NB4 (cell line): ENCODE data around the gene UFC1.

Experiments used
- DNase-seq: peaks from one replicate; pipeline ENCODE4 v3.0.0; 2010; ENCODE audit warnings: low read depth
- H3K4me3 ChIP-seq: one replicate; pipeline ENCODE4 v1.5.1; 2011; ENCODE audit warnings: mild to moderate bottlenecking, low read depth, low read length, moderate library complexity
- MYC ChIP-seq: IDR thresholded peaks from 2 replicates; pipeline ENCODE4 v1.6.1; 2011; ENCODE audit warnings: low read depth, low read length
- POLR2A ChIP-seq: IDR thresholded peaks from 2 replicates; pipeline ENCODE4 v1.6.1; 2011; ENCODE audit warnings: mild to moderate bottlenecking; ENCODE audit not compliant: insufficient read length; ENCODE audit errors: extremely low read depth
- TF ChIP-seq, protein P1 (sequence below): IDR thresholded peaks from 2 replicates; pipeline ENCODE4 v1.6.1; 2011; ENCODE audit warnings: low read depth, low read length
- TF ChIP-seq, protein P2 (sequence below): IDR thresholded peaks from one replicate; pipeline ENCODE4 v1.5.1; 2012; ENCODE audit warnings: low read depth, low read length

Gene UFC1

DNA sequence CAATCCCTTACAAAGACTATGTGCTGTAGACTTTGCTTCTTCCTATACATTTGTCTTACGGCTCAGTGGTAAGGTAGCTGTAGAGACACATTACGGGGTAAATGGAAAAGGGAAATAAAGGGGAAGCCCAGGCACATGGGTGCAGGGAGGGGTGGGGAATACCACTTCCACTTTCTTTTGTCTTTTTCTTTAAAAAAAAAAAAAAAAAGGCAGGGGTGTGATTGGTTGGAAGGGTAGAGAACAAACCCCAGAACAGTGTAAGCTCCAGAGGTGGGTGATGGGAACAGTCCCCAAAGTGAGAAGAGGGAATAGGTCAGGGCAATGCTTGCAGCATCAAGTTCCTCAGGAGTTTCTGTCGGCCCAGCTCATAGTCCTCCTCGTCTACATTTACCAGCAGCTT is 31.9 kb upstream of the UFC1 start:
- TF ChIP-seq, protein P1, sequence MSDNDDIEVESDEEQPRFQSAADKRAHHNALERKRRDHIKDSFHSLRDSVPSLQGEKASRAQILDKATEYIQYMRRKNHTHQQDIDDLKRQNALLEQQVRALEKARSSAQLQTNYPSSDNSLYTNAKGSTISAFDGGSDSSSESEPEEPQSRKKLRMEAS = no peak
- TF ChIP-seq MYC (no peak), POLR2A (no peak)
- TF ChIP-seq, protein P2, sequence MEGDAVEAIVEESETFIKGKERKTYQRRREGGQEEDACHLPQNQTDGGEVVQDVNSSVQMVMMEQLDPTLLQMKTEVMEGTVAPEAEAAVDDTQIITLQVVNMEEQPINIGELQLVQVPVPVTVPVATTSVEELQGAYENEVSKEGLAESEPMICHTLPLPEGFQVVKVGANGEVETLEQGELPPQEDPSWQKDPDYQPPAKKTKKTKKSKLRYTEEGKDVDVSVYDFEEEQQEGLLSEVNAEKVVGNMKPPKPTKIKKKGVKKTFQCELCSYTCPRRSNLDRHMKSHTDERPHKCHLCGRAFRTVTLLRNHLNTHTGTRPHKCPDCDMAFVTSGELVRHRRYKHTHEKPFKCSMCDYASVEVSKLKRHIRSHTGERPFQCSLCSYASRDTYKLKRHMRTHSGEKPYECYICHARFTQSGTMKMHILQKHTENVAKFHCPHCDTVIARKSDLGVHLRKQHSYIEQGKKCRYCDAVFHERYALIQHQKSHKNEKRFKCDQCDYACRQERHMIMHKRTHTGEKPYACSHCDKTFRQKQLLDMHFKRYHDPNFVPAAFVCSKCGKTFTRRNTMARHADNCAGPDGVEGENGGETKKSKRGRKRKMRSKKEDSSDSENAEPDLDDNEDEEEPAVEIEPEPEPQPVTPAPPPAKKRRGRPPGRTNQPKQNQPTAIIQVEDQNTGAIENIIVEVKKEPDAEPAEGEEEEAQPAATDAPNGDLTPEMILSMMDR = no peak
- DNase-seq = peak; percentile 22
- H3K4me3 ChIP-seq = no peak overlapping the region

DNA sequence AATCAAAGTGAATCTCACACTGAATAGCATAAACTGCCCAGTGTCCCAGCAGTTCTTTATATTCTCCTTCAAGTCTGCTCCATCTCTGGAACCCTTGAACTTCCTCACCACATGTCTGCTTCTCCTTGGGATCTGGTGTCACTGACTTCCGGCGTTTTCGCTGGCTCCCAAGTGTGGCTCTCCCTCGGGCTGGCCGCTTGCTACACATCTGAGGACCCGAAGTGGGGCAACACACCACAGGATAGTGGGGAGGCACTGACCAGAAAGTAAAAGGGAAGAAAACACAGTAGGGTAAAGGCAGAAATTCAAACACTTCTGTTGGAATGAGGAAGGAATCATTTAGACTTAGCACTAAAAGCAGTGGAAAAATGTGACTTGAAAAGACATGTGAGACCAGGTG is 30.8 kb upstream of the UFC1 start:
- no peak for TF ChIP-seq MYC
- no peak for TF ChIP-seq POLR2A
- TF ChIP-seq, protein P2 = no peak
- TF ChIP-seq, protein P1 = no peak
- DNase-seq = no peak
- H3K4me3 ChIP-seq = no peak overlapping the region

DNA sequence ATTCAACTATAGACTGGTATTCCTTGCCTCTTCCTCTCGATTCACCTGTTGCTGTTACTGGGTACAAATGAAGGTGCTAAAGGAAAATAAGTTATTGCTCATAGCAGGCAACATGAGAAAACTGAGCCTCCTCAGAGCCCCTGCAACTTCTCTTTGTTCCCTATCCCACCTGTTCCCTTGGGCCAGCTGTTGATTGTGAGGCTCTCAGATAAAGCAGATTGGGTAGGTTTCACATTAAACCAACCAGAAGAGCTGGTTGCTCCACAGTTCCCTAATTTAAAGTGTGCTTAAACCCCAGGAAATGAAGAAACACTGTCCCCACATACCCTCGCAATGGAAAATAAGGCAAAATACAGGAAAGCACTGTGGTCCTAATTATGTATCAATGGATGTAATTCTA is 26.1 kb upstream of the UFC1 start:
- H3K4me3 ChIP-seq = peak overlapping the region; percentile 7
- no peak for TF ChIP-seq POLR2A
- no peak for TF ChIP-seq MYC
- TF ChIP-seq, protein P1 = no peak
- peak; percentile 68 for DNase-seq

DNA sequence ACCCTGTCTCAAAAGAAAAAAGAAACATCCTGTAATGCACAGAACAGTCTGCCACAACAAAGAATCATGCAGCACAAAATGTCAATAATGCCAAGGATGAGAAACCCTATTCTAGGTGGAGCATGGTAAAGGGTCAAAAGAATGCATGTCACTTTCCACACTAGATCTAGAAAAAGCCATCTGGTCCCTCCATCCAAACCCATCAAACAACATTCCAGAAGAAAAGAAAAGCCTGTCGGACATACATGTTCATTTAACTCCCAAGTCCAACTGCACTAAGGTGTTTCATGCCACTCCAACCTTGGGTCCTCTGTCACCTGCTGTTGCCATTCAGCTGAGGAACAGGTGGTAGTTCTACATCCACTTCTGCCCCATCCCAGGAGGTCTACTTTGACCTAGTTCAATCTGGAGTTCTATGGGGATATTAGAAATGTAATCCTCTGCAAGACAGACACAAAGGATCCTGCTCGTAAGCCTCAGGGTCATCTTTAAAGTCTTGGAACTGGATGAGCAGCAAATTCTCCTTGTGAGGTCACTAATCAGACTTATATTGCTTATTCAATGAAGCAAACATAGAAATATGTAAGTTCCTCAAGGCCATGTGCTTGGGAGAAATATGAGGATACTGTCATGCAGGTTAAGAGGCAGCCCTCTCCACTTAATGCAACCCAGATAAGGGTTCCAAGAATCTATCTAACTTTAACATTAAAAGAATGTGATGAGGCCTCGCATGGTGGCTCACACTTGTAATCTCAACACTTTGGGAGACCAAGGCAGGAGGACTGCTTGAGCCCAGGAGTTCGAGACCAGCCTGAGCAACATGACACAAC is 25.0 kb upstream of the UFC1 start:
- no peak for DNase-seq
- TF ChIP-seq, protein P2 = no peak
- TF ChIP-seq, protein P1 = no peak
- TF ChIP-seq MYC (no peak), POLR2A (no peak)
- H3K4me3 ChIP-seq = no peak overlapping the region

DNA sequence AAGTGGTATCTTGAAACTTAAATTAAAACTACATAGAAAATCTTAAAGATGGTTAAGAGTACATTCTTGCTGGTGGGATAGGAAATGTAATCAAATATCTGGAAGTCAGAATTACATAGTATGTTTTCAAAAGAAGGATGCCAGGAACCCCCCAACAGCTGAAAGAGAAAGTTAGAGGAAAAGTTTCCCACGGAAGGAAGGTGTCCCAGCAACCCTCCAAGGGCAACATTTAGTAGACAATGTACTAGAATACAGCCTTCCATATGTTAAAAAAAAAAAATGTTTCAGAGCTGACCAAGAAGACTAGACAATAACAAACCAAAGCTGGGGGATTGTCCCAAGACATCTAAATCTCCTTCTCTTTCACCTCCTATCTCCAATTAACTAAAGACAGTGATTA is 23.5 kb upstream of the UFC1 start:
- DNase-seq = no peak
- TF ChIP-seq POLR2A (no peak), MYC (no peak)
- TF ChIP-seq, protein P2 = no peak
- TF ChIP-seq, protein P1 = no peak
- H3K4me3 ChIP-seq = no peak overlapping the region

DNA sequence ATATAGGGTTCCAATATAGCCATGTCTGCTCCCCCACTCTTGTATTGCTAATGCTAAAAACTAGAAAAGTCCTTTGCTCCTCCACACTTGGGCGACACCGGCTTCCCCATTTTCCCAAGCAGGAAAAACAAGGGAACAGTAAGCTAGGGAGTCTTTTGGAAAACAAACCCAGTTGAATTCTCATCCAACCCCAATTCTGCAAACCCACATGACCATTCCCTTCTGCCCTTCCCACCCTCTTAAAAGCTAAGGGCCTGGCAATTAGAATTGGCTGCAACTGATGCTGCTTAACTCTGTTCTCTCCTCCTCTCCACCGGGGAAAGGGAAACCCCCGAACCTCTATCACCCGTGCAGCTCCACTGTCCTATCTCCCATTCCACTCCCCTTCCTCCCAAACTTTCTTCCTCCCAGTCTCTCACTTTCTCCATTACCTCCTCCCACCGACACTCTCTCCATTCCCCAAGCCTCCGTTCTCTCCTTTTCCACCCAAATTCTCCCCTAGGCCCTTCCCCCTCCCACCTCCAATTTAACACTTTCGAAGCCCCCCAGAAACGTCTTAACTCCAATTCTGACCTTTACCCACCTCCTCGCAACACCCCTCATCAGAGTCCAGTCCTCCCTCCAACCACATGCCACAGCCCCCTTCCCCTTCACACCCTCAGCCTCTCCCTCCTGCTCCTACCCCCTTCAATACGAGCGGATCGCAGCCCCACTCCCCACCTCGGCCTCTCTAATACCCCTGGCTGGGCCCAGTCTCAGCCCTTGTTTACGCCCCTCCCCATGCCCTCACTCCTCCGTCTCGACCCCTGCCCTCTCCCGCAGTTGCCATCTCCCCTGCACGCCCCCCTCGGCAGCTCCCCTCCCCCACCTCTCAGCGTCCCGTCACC is 22.0 kb upstream of the UFC1 start:
- H3K4me3 ChIP-seq = peak overlapping the region; percentile 69
- TF ChIP-seq, protein P1 = no peak
- TF ChIP-seq, protein P2 = no peak
- DNase-seq = peak; percentile 28
